Stomach (tissue), 9 donors: ENCODE results near the gene CYTH1. TPM values are rescaled to one million over a fixed set of nuclear protein-coding genes. Genes with fewer than 3 reads are reported as not detected.

Source experiments
- DNase-seq, 2 donors: peaks; one replicate each; pipeline versions ENCODE4 v3.0.0 to v3.0.0-alpha.2; 2013 to 2019
- H3K27ac ChIP-seq, 5 donors: fragments of 200-600 bp in 4 of 5; sonication (generic) in 4 of 5; one replicate each; pipeline ENCODE4 v1.5.1; 2013 to 2019; ENCODE audit warnings: mild to moderate bottlenecking in 1 of 5, moderate library complexity in 1 of 5
- H3K27me3 ChIP-seq, 3 donors: fragments of 200-600 bp; sonication (generic); one replicate each; pipeline ENCODE4 v1.5.1; 2017 to 2019; ENCODE audit warnings: mixed run types in 1 of 3
- H3K36me3 ChIP-seq, 4 donors: fragments of 200-600 bp; sonication (generic); 1 replicate in 3 of 4; 2 replicates in 1 of 4; pipeline ENCODE4 v1.5.1; 2016 to 2019
- H3K4me1 ChIP-seq, 4 donors: fragments of 200-600 bp; sonication (generic); one replicate each; pipeline ENCODE4 v1.5.1; 2016 to 2019
- H3K4me3 ChIP-seq, 4 donors: fragments of 200-600 bp; sonication (generic) in 3 of 4; one replicate each; pipeline ENCODE4 v1.5.1; 2016 to 2019; ENCODE audit warnings: mild to moderate bottlenecking in 1 of 4
- H3K9me3 ChIP-seq, 4 donors: fragments of 200-600 bp; sonication (generic); one replicate each; pipeline ENCODE4 v1.5.1; 2016 to 2019
- CTCF ChIP-seq, 7 experiments: fragments of 450-650 bp in 4 of 7; fragments of 200-600 bp in 3 of 7; sonication (generic) in 3 of 7; IDR thresholded peaks; one replicate each; pipeline ENCODE4 v1.5.1; 2016 to 2019; ENCODE audit warnings: antibody characterized with exemption in 7 of 7, control low read depth in 2 of 7, mild to moderate bottlenecking in 1 of 7
- EP300 ChIP-seq: sonication (generic); formaldehyde crosslinking; IDR thresholded peaks from one replicate; pipeline ENCODE4 v1.6.1; 2017; ENCODE audit warnings: antibody characterized with exemption
- POLR2A ChIP-seq, 4 donors: fragments of 450-650 bp; IDR thresholded peaks; one replicate each; pipeline ENCODE4 v1.6.1; 2016; ENCODE audit warnings: antibody characterized with exemption in 4 of 4, control low read depth in 2 of 4, mild to moderate bottlenecking in 1 of 4, moderate library complexity in 1 of 4
- POLR2AphosphoS5 ChIP-seq, 3 donors: sonication (generic); formaldehyde crosslinking; IDR thresholded peaks; one replicate each; pipeline ENCODE4 v1.6.1; 2016; ENCODE audit warnings: antibody characterized with exemption in 3 of 3
- WGBS, 5 donors: extraction: QIAGEN DNeasy Blood & Tissue Kit in 3 of 5; methylation state at CpG; one replicate each; pipeline versions ENCODE4 v1.1.5 to v1.1.7; 2013 to 2018; 5-methylcytosine and 5-hydroxymethylcytosine counted together
- intact Hi-C: fragments of 100-400 bp; cut with DNase I; formaldehyde crosslinking; loops from one replicate; pipeline ENCODE4 v1.15.1; 2023; ENCODE audit warnings: low total_unique reads
- polyA plus RNA-seq, 3 donors: library from polyadenylated mRNA; stranded (reverse); fragments of 200-250 nt; gene quantifications; one replicate each; pipeline ENCODE4 v1.2.3, GENCODE V29; 2013
- total RNA-seq, 5 donors: library from RNA; depleted of rRNA; stranded (reverse); fragments of >200 nt; gene quantifications; one replicate each; pipeline versions ENCODE4 v1.1.0 to v1.2.3, GENCODE V29; 2014 to 2016
- donor health status: healthy with polysubstance abuse.
- donor health status: Bipolar disorder and iron deficiency.
- donor health status: healthy.

Gene CYTH1
- total and polyA plus RNA-seq, 8 donors = 29.6 to 137 (median 55.9) TPM

GRCh38 chr17:78739331-78739931 lies 42.6 kb downstream of the CYTH1 start:
- Histone ChIP-seq H3K27ac (peak overlapping the region in 3 of 5 donors; percentile 1 to 23 (median 16)), H3K27me3 (no peaks in the 10 kb centered on the region), H3K9me3 (no peaks in the 10 kb centered on the region), H3K4me1 (peaks cover 10 to 70% (median 51%) of the 10 kb centered on the region in 4 donors), H3K36me3 (no peaks in the 10 kb centered on the region), H3K4me3 (no peak overlapping the region)
- intact Hi-C loops = no loop called here
- DNase-seq = no peak
- 80 to 93% (median 82%) methylated on average over 9 of the region's 9 CpGs for WGBS, 5 donors
- no peak for TF ChIP-seq CTCF (IDR thresholded peaks at IDR 0.05)
- TF ChIP-seq POLR2A (IDR thresholded peaks at IDR 0.05) = no peak
- TF ChIP-seq EP300 = no peak
- no peak for TF ChIP-seq POLR2AphosphoS5 (IDR thresholded peaks at IDR 0.05)

DNA sequence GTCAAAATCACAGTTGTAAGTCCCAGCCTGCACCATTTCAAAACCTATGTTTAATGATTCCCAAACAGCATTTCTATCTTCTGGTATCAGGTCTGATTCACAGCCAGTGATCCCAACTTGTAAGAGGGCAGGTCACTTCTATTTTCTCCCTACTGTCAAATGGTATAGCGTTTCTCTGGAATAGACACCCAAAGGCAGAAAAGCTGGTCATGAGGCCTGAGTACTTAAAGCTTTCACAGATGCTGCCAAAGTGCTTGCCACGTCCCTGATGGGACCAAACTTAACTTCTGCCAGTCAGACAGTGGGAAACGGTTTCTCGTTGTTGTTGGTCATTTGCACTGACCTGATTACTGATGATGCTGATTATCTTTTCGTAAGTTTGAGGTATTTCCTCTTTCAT lies 43.4 kb downstream of the CYTH1 start:
- Histone ChIP-seq H3K9me3 (no peaks in the 10 kb centered on the region), H3K36me3 (no peaks in the 10 kb centered on the region), H3K4me3 (no peak overlapping the region), H3K27me3 (no peaks in the 10 kb centered on the region), H3K27ac (no peak overlapping the region), H3K4me1 (peaks cover 14 to 77% (median 57%) of the 10 kb centered on the region in 4 donors)
- 69 to 81% (median 75%) methylated on average over 5 of the region's 5 CpGs for WGBS, 5 donors
- DNase-seq = no peak
- TF ChIP-seq POLR2AphosphoS5 (IDR thresholded peaks at IDR 0.05) (no peak), CTCF (IDR thresholded peaks at IDR 0.05) (no peak)
- intact Hi-C loops = no loop called here

DNA sequence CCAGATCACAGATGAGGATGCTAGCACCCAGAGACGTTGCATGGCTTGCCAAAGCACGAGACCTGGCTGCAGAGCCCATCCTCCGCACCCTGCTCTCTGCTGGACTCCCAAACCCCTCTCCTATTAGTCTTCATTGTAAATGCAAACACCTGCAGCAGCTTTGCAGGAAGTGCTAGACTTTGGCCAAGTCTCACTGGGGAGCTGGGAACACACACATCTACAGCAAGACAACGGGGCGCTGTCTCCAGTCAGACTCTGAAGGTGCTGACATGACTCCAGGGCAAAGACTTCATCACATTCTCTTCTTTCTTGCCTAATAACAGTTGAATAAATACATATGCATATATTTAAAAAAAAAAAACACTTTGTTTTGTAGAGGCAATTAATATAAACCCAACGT lies 43.8 kb downstream of the CYTH1 start:
- intact Hi-C loops = no loop called here
- H3K4me1 ChIP-seq = peaks cover 19 to 81% (median 60%) of the 10 kb centered on the region in 4 donors
- WGBS, 5 donors = 65 to 87% (median 69%) methylated on average over 6 of the region's 6 CpGs
- no peaks in the 10 kb centered on the region for H3K9me3 ChIP-seq
- no peaks in the 10 kb centered on the region for H3K27me3 ChIP-seq
- no peak overlapping the region for H3K27ac ChIP-seq
- H3K4me3 ChIP-seq = no peak overlapping the region
- TF ChIP-seq POLR2AphosphoS5 (IDR thresholded peaks at IDR 0.05) (no peak), CTCF (IDR thresholded peaks at IDR 0.05) (no peak), EP300 (no peak), POLR2A (IDR thresholded peaks at IDR 0.05) (no peak)
- no peaks in the 10 kb centered on the region for H3K36me3 ChIP-seq
- no peak for DNase-seq

- intact Hi-C loops = no loop called here
- no peak for TF ChIP-seq CTCF (IDR thresholded peaks at IDR 0.05)
- TF ChIP-seq POLR2A (IDR thresholded peaks at IDR 0.05) = no peak
- no peak for TF ChIP-seq EP300
- no peak for TF ChIP-seq POLR2AphosphoS5 (IDR thresholded peaks at IDR 0.05)
- Histone ChIP-seq H3K36me3 (no peaks in the 10 kb centered on the region), H3K27me3 (no peaks in the 10 kb centered on the region), H3K4me1 (peaks cover 21 to 88% (median 60%) of the 10 kb centered on the region in 4 donors), H3K27ac (peak overlapping the region in 4 of 5 donors; percentile 86 to 94 (median 90)), H3K4me3 (peak overlapping the region in 3 of 4 donors; percentile 45 to 59 (median 53)), H3K9me3 (no peaks in the 10 kb centered on the region)
- WGBS, 5 donors = 27 to 39% (median 30%) methylated on average over 2 of the region's 2 CpGs
- no peak for DNase-seq
These were observed 44.7 kb downstream of the CYTH1 start for GRCh38 chr17:78737332-78737731.
